ENCODE results near the gene DDX11.
"Not testable (repeated sequence)": the region's sequence is repeated elsewhere in the genome, so short reads cannot be mapped to it uniquely, and the experiment has no call there.

DNA sequence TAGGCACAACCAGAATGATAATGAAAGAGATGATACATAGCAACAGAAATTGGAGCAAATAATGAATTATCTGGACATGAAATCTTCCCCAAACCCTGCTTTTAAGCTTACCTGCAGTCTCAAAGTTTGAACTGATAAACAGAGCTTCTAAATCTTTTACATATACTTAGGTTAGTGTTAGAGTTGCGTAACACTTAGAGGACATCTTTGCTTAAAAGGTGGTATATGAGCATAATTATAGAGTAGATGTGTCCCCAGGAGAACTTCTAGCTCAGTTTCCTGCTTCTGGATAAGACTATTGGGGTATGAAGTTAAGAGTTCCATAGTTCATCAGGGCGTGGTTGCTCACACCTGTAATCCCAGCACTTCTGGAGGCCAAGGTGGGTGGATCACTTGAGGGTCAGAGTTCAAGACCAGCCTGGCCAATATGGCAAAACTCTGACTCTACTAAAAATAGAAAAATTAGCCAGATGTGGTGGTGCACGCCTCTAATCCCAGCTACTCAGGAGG, 41.5 kb downstream of the DDX11 start:
- TF ChIP-seq CTCF, POLR2AphosphoS5, POLR2A, EP300 (IDR thresholded peaks at IDR 0.05): not testable (repeated sequence)
